ENCODE measurements around the gene CUEDC2. TPM values are rescaled to one million over a fixed set of nuclear protein-coding genes. Genes with fewer than 3 reads are reported as not detected.

CUEDC2 gene
- total and polyA plus RNA-seq, 4 donors: 14.4 to 36.1 (median 24.1) TPM

DNA sequence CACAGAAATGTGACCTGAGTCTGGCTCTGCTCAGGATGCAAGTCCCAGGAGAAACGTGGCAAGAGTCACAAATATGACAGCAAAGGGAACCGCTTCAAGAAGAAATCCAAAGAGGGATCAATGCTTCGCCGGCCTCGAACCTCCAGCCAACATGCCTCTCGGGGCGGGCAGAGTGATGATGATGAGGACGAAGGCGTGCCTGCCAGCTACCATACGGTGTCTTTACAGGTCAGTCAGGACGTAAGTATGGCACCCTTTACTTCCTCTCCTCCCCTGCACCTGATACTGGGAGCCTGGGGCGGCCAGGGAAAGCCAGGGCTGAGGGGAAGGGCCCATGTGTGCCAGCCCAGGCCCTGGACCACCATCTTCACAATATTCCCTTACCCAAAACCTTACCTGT is 55.5 kb downstream of the CUEDC2 start (continued):
- TF ChIP-seq, protein P1, sequence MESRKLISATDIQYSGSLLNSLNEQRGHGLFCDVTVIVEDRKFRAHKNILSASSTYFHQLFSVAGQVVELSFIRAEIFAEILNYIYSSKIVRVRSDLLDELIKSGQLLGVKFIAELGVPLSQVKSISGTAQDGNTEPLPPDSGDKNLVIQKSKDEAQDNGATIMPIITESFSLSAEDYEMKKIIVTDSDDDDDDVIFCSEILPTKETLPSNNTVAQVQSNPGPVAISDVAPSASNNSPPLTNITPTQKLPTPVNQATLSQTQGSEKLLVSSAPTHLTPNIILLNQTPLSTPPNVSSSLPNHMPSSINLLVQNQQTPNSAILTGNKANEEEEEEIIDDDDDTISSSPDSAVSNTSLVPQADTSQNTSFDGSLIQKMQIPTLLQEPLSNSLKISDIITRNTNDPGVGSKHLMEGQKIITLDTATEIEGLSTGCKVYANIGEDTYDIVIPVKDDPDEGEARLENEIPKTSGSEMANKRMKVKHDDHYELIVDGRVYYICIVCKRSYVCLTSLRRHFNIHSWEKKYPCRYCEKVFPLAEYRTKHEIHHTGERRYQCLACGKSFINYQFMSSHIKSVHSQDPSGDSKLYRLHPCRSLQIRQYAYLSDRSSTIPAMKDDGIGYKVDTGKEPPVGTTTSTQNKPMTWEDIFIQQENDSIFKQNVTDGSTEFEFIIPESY (IDR thresholded peaks at IDR 0.05): no peak

DNA sequence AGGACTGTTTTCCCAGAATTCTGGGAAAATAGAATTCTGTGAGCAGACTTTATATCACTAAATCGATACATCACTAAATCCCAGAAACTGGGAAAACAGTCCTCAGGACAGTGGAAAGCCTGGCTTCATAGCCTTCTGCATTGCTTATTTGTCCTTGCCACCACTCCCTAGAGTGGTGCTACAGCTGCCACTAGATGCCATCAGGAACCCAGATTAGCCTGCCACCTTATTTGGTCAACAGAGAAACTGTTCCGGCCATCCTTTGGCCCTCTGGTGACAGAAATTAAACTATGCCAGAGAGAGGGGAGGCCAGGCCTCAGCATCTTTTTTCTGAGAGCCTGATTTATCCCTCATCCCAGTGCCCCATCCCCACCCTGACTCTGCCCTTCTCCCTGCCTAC is 56.5 kb downstream of the CUEDC2 start:
- TF ChIP-seq, protein P2, sequence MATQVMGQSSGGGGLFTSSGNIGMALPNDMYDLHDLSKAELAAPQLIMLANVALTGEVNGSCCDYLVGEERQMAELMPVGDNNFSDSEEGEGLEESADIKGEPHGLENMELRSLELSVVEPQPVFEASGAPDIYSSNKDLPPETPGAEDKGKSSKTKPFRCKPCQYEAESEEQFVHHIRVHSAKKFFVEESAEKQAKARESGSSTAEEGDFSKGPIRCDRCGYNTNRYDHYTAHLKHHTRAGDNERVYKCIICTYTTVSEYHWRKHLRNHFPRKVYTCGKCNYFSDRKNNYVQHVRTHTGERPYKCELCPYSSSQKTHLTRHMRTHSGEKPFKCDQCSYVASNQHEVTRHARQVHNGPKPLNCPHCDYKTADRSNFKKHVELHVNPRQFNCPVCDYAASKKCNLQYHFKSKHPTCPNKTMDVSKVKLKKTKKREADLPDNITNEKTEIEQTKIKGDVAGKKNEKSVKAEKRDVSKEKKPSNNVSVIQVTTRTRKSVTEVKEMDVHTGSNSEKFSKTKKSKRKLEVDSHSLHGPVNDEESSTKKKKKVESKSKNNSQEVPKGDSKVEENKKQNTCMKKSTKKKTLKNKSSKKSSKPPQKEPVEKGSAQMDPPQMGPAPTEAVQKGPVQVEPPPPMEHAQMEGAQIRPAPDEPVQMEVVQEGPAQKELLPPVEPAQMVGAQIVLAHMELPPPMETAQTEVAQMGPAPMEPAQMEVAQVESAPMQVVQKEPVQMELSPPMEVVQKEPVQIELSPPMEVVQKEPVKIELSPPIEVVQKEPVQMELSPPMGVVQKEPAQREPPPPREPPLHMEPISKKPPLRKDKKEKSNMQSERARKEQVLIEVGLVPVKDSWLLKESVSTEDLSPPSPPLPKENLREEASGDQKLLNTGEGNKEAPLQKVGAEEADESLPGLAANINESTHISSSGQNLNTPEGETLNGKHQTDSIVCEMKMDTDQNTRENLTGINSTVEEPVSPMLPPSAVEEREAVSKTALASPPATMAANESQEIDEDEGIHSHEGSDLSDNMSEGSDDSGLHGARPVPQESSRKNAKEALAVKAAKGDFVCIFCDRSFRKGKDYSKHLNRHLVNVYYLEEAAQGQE (IDR thresholded peaks at IDR 0.05): no peak
- TF ChIP-seq HNF4A (conservative IDR thresholded peaks at IDR 0.05) (no peak), NR2F2 (IDR thresholded peaks at IDR 0.05) (no peak), SP1 (IDR thresholded peaks at IDR 0.05) (no peak), HNF4G (IDR thresholded peaks at IDR 0.05) (no peak), JUND (IDR thresholded peaks at IDR 0.05) (no peak), EGR1 (IDR thresholded peaks at IDR 0.05; ENCODE audit: low read depth in 2 of 2) (no peak), TAF1 (conservative IDR thresholded peaks at IDR 0.05) (no peak), YY1 (IDR thresholded peaks at IDR 0.05) (no peak), RXRA (IDR thresholded peaks at IDR 0.05) (no peak), RAD21 (IDR thresholded peaks at IDR 0.05) (no peak), FOXA2 (IDR thresholded peaks at IDR 0.05) (no peak), GABPA (IDR thresholded peaks at IDR 0.05 in 1 of 2, conservative IDR thresholded peaks at IDR 0.05 in 1 of 2) (no peak)
- TF ChIP-seq, protein P3, sequence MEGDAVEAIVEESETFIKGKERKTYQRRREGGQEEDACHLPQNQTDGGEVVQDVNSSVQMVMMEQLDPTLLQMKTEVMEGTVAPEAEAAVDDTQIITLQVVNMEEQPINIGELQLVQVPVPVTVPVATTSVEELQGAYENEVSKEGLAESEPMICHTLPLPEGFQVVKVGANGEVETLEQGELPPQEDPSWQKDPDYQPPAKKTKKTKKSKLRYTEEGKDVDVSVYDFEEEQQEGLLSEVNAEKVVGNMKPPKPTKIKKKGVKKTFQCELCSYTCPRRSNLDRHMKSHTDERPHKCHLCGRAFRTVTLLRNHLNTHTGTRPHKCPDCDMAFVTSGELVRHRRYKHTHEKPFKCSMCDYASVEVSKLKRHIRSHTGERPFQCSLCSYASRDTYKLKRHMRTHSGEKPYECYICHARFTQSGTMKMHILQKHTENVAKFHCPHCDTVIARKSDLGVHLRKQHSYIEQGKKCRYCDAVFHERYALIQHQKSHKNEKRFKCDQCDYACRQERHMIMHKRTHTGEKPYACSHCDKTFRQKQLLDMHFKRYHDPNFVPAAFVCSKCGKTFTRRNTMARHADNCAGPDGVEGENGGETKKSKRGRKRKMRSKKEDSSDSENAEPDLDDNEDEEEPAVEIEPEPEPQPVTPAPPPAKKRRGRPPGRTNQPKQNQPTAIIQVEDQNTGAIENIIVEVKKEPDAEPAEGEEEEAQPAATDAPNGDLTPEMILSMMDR (IDR thresholded peaks at IDR 0.05; ENCODE audit: low read depth, low read length, missing input control): no peak
- TF ChIP-seq, protein P1 (IDR thresholded peaks at IDR 0.05): no peak
- TF ChIP-seq, protein P4, sequence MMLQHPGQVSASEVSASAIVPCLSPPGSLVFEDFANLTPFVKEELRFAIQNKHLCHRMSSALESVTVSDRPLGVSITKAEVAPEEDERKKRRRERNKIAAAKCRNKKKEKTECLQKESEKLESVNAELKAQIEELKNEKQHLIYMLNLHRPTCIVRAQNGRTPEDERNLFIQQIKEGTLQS (IDR thresholded peaks at IDR 0.05): no peak
- Histone ChIP-seq H3K36me3 (ENCODE audit: control insufficient read depth in 4 of 4, insufficient read depth in 3 of 4, low read depth in 1 of 4, low read length in 3 of 4) (peaks cover 14 to 74% (median 49%) of the 10 kb centered on the region in 4 donors), H3K27ac (ENCODE audit: low read depth in 1 of 2, low read length in 2 of 2) (no peak overlapping the region), H3K4me1 (ENCODE audit: control insufficient read depth in 4 of 4, insufficient read depth in 4 of 4, low read length in 3 of 4) (no peaks in the 10 kb centered on the region), H3K9ac (ENCODE audit: low read depth in 1 of 2, low read length in 2 of 2) (no peak overlapping the region), H3K9me3 (ENCODE audit: control insufficient read depth in 4 of 4, low read length in 3 of 4) (no peaks in the 10 kb centered on the region), H3K27me3 (ENCODE audit: control insufficient read depth in 4 of 4, insufficient read depth in 4 of 4, low read length in 3 of 4) (no peaks in the 10 kb centered on the region), H3K4me3 (ENCODE audit: low read depth in 1 of 3, low read length in 3 of 3) (no peak overlapping the region)
- no peak for DNase-seq (ENCODE audit: low spot score)
- 94% methylated on average over 2 of the region's 2 CpGs for WGBS

All from liver (tissue), 9 donors.